ENCODE measurements around the gene PDE2A.

PDE2A gene

DNA sequence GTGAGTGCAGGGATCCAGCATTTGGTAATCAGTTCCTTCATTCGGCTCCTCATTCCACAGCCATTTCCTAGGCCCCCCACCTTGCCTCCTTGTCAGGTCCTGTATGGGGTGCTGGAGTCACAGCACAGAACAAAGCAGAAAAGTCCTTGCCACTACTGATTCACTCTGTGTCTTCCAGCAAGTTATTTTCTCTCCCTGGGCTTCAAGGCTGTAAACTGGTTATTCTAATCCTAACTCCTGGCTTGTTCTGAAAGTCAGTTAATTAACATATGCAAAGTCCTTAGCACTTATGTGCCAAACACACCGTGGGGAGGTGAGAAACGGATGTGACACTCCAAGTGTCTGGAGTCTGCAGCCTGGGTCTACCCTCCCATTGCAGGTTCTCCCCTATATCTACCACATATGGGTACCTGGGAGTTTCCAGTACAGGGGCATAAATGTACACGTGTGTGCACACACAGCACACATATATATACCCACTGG is 30.6 kb upstream of the PDE2A start:
- no peak for DNase-seq (ENCODE audit: low read depth)

DNA sequence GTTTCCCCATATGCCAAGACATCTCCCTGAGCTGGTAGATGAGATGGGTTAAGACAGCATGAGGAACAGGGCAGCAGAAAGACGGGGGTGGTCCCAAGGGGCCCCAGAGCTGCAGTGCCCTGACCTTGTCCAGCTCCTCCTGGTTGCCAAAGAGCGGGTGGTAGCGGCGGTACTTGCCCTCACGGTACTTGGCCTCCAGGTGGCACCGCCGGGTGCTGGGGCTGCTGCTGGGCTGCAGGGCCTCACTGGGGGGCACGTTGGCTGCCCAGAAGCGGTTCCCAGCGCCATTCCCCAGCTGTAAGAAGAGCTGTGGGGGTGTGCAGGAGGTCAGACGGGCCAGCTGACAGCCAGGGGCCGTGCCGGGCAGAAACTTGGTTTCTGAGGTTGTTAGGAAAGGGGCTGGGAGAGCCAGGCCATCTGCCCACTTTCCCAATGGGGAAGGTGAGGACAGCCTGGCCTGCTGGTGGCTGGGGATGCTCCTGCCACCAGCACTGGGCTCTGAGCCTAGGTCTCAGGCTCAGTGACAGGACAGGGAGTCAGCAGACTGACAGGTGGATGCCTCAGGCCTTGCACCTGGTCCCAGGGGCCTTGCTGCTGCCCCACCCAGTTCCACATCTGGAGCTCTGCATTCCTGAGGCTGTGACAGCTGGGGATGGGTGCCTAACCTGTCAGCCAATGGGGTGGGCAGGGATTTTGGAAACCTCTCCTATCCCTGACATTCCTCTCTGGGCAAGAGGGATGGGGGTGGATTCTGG is 30.0 kb upstream of the PDE2A start:
- no peak for DNase-seq (ENCODE audit: low read depth)

DNA sequence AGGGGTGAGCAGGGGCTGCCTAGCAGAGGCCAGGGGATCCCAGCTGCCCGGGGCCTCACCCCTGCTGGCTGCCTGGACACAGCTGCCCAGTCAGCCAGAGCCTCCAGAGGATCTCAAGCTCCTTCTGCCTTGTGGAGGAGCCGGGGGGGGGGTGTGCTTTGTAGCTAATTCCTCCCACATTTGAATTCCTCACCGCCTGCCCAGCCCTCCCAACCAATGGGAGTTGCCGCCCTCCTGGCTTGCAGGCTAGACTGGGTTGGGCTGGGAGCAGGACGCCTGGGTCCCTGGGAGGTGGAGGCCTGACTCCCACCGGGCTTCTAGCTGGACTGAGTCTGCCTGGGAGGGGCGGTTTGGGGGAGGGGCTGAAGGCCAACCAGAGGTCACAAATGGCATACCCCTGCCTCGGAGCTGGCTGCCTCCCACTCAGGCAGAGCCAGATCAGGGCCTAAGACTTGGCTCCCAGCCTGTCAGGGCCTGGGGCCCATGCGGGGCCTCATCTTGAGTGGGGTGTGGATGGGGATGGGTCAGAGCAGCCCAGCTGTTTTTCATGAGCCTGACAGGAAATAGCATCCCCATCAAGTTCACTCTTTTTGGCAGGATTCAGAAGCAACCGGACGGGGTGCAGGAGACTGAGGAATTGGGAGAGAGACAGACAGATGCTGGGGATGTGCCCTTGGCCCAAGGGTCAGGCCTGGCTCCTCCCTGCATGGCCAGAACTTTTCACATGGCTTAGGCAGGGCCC is 29.2 kb upstream of the PDE2A start:
- DNase-seq (ENCODE audit: low read depth): no peak

DNA sequence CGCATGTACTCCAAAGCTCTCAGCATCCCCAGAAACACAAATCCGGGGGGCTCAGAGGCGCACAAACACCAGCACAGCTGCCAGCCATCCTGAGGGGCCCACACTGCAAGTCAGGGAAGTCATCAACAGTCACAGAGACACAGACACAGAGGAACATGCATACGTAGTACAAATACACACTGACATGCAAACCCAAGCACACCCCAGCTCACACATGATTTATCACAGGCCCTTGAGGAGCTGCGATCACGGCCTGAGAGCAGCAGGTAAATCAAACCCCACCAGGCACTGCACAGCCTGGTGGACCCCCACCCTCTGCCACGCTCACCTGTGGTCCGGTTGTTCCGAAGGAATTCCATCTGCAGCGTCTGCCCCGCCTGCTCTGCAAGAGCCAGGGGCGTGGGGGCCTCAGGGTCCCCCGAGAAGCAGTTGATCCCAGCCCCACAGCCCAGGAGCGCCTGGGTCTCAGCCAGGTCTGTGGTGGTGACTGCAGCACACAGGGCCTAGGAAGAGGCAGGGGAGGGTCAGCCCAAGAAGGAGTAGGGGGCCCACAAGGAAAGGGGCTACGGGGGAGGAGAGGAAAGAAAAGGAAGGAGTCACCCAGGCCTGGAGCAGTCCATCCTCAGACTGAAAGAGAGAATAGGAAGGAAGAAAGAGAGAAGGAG is 28.5 kb upstream of the PDE2A start:
- no peak for DNase-seq (ENCODE audit: low read depth)

DNA sequence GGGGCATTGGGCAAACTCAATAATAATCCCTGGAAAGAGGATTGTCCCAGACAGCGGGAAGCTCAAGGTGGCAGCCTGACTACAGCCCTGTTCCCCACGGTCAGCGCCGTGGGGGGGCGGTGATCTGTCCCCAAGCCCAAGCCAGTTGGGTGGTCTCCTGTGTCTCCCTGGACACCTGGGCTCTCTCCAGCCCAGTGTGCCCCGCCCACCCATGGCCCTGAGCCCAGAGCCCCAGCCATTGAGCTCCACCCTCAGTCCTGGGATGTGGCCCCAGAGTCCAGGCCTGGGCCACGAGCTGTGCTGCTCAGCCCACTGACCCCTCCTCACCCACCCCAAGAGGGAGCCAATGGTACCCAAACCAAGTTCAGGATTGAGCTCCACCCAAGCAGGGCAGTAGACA is 27.9 kb upstream of the PDE2A start:
- DNase-seq (ENCODE audit: low read depth): no peak

DNA sequence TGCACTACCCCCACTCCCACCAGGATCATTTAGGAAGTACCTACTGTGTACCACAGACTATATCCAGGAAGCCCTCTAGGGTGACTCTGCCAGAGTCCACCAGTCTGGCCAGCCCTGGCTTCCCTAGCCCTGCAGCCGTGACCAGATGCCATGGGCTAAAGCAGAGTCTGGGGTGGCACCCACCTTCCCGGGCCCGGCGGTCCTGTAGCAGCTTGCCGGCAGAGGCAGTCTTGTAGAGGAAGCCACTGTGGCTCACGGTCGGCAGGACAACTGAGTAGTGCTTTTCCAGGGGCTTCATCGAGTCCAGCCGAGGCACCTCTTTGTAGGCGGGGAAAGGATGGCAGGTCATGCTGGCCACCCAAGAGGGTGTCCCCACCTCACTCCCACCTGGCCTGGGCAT is 27.2 kb upstream of the PDE2A start:
- no peak for DNase-seq (ENCODE audit: low read depth)

DNA sequence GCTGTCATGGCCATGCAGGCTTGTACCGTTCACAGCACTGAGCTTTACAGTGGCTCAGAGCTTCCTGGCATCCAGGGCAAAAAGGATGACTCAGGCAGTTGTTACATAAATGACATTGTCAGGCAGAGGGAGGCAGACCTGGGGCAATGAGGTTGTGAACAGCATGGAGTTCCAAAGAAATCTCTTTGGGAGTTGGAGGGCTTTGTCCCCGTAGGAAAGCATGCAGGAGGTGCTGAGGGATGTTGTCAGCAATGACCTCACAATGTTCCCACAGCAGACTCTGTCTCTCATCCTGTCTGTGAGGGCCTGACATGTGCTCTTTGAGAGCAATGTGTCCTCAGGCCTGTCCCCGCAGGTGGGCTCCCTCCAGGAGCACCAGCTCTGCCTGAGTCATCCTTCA is 25.9 kb upstream of the PDE2A start:
- DNase-seq (ENCODE audit: low read depth): no peak

DNA sequence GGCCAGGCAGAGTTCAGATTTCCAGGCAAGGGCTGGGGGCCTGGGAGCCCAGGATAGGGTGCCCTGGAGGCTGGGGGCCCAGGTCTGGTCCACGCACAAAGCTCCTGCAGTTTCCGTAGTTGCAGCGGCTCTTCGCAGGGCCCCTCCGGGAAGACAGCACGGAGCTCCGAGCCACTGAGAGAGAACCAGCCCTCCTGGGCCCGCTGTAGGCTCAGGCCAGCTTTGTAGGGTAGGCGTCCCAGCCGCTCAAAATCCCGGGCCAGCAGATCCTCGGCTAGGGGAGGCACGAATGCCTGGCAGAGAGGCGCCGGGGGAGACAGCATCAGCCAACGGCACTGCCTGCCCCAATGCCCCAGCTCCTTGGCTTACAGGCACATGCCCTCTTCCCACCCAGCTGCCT is 23.6 kb upstream of the PDE2A start:
- no peak for DNase-seq (ENCODE audit: low read depth)

DNA sequence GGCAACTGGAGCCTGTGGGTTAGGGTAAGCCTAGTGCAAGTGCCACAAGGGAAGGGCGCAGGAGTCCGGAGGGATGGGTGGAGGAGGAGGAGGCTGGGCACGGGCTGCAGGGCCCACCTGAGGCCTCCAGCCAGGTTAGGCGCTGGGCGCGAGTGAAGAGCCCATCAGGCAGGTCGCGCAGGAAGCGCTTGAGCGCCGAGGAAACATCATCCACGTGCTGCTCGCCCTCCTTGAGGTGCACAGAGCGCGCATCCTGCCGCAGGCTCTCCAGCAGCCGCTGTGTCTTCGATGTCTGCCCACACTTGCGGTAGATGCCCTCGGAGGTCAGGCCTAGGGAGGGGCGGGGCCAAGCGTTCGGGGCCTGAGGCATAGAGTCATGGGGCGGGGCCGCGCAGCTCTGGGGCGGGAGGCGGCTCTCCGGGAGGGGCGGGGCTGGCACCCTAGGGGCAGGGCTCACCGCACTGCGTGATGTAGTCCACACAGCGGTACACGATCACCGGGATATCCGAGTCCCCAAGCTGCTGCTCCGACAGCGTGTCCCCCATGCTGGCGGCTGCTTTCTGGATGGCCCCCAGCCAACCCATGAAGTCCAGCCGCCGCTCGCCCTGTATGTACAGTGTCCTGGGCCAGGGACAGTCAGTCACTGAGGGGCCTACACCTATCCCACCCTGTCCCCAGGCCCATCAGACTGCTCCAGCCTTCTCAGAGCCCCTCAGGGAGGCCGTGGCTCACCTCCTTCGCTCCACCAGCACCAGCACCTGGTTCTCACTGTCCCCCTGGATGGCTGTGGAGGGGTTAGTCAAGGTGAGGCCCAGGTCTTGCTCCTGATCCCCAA is 22.9 kb upstream of the PDE2A start:
- no peak for DNase-seq (ENCODE audit: low read depth)

DNA sequence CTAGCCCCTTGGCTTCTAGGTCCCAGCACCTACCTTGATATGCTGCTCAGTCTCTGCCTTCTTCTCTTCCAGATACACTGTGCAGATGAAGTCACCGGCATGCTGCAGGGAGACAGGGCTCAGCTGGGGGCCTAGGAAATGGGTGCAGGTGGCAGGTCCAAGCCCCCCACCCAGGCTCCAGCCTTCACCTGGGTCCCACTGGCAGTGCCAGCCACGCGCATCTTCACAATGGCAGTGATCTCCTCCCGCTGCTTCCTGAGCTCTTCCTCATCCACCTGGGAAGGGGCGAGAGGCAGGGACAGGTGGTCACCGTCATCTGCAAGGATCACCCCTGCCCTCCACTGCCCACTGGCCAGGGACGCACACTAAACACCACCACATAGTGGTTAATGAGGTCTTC is 21.1 kb upstream of the PDE2A start:
- DNase-seq (ENCODE audit: low read depth): no peak

DNA sequence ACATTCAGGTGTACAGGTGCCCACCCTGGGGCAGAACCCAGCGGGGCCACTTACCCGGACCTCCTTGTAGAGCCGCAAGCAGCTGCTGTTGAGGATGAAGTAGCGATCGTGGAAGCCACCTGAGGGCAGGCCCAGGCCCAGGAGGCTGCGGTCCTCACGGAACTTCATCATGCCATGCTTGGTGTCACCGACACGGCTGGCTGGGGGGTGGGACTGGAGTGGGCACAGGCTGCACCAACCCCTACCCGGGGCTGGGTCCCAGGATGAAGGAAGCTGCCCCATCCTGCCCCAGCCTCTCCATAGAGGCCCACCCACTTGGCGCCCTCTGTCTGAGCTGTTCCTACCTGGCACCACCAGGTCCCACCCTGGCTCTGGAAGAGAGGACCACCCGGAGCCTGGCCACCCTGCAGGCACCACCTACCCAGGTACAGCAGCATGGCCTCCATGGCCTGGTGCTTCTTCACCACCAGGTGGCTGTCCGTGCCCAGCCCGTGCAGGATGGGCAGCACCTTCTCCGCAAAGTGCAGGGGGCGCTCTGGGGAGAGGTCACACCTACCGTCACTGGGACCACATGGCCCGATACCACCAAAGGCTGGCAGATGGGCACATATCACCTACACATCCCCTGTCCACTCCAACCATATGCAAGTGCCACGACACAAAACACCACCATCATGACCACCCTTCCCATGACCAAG is 19.2 kb upstream of the PDE2A start:
- no peak for DNase-seq (ENCODE audit: low read depth)

DNA sequence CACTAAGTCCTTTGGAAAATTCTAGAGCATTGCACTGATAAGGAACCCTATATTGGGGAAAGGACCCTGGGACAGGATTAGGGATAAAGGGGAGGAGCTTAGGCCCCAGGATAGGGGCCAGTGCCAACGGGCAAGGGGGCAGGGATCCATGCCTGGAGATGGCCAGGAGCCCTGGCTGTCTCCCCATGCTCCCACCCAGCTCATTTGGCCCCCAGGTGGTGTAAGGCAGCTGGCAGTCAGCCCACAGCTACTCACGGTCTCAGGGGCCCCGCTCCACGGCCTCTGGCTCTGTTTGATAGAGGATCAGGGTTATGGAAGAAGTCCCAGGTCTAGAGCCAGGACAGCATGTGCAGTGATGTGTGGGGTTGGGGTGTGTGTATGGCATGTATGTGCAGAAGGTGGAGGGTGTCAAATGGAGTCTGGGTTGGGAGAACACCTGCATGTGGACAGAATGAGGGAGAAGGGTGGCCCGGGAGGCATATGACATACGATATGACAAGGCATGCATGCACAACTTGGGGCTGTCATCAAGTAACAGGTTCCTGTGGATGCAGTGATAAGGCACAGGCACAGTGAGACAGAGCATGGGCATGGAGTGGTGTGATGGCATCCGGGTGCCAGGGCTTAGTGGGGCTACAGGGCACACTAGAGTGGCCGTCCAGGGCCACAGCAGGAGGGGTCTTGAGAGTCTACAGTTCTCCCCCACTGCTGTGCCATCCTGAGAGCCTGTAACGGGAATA is 18.4 kb upstream of the PDE2A start:
- no peak for DNase-seq (ENCODE audit: low read depth)

DNA sequence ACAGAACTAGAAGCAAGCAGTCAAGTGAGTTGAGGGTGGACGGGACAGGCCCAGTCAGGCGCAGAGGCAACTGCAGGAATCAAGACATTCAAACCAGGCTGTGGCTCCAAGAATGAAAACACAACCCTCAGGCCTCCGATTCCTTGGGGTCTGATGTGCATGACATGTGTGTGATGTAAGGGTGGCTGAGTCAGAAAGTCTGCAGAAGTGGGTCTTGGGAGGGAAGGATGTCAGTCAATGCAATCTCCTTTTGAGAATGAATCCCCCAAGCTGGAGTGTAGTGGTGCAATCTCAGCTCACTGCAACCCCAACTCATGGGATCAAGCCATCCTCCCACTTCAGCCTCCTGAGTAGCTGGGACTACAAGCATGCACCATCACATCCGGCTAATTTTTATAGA is 15.9 kb upstream of the PDE2A start:
- no peak for DNase-seq (ENCODE audit: low read depth)

DNA sequence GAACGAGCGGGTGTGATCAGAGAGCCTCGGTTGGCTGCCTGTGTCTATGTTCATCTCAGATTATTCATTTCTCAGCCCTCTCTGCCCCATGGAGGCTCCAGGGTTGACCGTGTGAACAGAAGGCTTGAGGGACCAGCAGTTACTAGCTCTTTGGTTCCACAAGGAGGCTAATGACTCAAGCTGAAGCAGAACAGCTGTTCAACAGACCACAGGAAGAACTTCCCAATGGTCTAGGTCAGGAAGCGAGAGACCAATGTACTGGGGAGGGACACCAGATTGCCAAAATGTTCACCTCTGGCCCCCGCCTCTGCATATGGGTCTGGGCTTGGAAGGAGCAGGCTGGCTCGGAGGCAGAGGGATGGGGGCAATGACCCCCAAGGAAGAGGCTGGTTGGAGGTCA is 14.7 kb upstream of the PDE2A start:
- DNase-seq (ENCODE audit: low read depth): no peak

DNA sequence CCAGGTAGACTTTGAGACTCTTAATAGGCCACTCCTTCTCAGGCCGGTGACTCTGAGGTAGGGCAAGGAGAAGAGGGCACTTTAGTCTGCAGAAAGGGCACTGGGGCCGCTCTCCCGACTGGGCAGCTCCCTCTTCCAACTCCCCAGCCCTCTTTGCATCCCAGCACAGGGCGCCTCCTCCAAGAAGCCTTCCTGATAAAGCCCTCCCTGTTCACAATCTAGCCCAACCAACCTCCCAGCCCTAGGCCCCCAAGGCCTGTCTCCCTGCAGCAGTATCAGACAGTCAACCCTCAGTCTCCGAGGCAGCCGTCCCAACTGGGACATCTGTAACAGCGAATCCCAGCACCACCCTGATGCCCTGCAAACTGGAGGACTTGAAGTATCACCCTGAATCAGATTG is 14.3 kb upstream of the PDE2A start:
- no peak for DNase-seq (ENCODE audit: low read depth)

DNA sequence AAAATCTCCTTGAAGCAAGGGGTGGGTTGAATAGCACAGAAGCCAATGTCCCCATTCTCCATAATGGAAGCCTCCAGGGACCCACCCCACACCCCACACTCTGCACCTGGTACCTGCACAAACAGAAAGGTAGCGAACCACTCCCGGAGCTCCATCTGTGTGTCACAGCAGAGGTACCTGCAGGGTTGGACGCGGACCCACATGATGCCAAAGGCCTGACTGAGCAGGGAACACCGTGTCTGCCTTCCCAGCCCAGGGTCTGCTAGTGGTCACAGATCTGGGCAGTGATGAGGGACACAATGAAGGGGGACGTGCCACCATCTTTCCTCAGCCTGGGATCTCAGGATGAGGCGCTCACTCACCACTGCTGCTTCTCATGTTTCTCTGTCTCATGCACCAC is 13.1 kb upstream of the PDE2A start:
- DNase-seq (ENCODE audit: low read depth): no peak

DNA sequence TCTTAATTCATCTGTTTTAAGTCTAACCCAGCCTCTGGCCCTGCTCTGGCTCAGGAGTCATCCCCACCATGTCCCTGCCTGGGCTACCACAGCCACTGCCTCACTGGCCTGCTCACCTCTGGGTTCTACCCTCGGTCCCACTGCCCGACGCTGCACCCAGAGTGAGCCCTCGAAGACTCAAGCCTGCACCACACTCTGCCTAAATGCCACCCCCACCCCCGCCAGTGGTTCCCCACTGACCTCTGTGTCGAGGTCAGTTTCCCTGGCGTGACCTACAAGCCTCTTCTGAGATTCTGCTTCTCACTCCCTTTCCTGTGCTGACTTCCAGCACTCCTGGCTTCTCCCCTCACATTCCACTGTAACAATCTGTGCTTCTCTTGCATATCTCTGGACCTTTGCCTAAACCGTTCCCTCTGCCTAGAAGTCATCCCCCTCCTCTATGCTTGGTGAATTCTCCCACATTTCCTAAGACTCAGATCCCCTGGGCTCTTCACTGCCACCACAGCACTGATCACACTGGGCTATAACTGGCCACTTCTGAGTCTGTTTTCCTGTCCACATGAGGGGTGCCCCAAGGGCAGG is 12.5 kb upstream of the PDE2A start:
- no peak for DNase-seq (ENCODE audit: low read depth)

DNA sequence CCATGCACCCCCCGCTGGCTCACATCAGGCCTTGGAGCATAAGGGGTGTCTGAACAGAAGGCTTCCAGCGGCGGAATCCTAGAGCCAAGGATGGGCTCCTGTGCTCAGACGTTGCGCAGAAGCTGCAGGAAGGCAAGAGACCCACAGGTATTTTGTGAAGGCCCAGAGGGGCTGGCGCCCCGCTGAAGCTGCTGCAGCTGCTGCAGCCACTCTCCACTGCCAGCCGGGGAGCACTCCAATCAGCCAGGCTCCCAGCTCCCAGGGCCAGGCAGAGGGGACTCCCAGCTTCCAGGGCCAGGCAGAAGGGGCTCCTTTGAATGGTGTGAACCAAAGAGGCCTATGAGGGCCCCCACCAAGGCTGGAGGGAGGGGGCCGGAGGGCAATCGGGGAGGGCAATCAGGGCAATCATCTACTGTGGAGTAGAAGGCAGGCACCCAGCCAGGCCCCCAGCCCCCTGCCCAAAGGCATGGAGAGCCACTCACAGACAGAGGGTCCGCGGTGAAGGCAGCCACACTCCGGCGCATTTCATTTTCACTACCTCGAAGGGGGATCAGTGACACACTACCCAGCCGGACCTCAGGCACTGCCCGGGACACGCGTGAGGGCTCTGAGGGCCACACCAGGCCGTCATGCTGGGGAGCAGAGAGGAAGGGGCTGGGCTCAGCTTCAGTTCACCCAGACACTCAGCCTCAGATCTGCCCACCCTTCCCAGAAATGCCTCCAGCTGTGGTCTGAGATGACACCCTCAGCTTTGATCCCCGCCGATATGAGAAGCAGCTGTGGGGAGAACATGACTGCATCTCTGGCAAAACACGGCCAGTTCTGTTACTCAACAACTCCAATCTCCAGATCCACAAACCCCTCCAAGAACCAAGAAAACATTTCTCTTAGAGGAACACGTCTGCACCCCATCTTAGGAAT is 11.6 kb upstream of the PDE2A start:
- DNase-seq (ENCODE audit: low read depth): peak; percentile 21

DNA sequence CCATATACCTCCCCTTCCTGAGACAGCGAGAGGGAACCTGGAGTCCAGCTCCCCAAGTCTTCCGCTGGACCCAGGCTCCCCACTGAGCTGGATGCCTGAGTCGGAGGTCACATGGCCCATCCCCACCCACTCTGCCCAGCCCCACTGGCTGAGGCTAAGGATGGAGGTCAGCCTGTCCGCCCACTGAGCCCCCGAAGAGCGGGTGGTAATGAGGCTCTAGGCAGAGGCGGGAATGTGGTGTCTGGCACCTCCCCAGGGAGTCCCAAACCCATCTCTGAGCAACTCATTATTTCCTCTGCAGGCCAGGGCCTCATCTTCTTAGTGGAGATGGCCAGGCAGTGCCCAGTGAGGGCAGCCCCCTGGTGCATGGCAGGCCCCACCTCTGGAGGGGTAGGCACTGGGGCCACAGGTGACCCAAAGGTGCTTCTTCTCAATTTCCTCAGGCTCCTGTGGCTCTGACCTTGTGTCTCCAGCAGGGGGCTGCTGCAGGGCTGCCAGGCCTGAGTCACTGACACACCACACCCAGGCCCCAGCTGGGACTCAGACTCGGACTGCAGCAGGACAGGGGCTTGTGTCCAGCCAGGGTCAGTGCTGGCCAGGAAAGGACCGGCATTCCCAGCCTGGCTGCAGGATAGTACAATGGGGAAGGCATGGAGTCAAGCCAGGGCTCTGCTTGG is 10.2 kb upstream of the PDE2A start:
- DNase-seq (ENCODE audit: low read depth): peak; percentile 19

Measured in stimulated activated CD4-positive, alpha-beta T cell treated with anti-CD3 and anti-CD28 coated beads, Interleukin-2, amount 100 ng/mL, for 4 hours (primary cell).